CD14-positive monocyte (primary cell): Measurements from ENCODE around the gene AKAP6. TPM values are rescaled to one million over a fixed set of nuclear protein-coding genes. Genes with fewer than 3 reads are reported as not detected.

Experiments used
- DNase-seq, 3 donors: peaks; one replicate each; pipeline ENCODE4 v3.0.0-alpha.2; 2011 to 2022
- H2AFZ ChIP-seq: 2 replicates; pipeline ENCODE4 v1.6.0; 2012; ENCODE audit warnings: mild to moderate bottlenecking, low read depth, low read length, inconsistent platforms; ENCODE audit not compliant: insufficient read depth, poor library complexity, severe bottlenecking
- H3K27ac ChIP-seq, 2 donors: 1 replicate in 1 of 2; 2 replicates in 1 of 2; pipeline ENCODE4 v1.5.1; 2012 to 2013; ENCODE audit warnings: low read length in 2 of 2, control low read depth in 1 of 2, inconsistent platforms in 1 of 2, low read depth in 1 of 2, mild to moderate bottlenecking in 1 of 2
- H3K27me3 ChIP-seq, 2 donors: one replicate each; pipeline versions ENCODE4 v1.6.0 to v1.6.1; 2011 to 2013; ENCODE audit warnings: low read length in 2 of 2; ENCODE audit not compliant: control insufficient read depth in 2 of 2, insufficient read depth in 2 of 2
- H3K36me3 ChIP-seq, 2 donors: replicated peaks in 1 of 2; 1 replicate in 1 of 2; 2 replicates in 1 of 2; pipeline versions ENCODE4 v1.5.1 to v1.6.1; 2012 to 2013; ENCODE audit warnings: low read length in 2 of 2, control low read depth in 1 of 2, inconsistent platforms in 1 of 2, mild to moderate bottlenecking in 1 of 2; ENCODE audit not compliant: insufficient read depth in 2 of 2, control insufficient read depth in 1 of 2
- H3K4me1 ChIP-seq, 2 donors: 1 replicate in 1 of 2; 2 replicates in 1 of 2; pipeline versions ENCODE4 v1.5.1 to v1.6.1; 2012 to 2013; ENCODE audit warnings: low read length in 2 of 2, control low read depth in 1 of 2, inconsistent platforms in 1 of 2, mild to moderate bottlenecking in 1 of 2, moderate library complexity in 1 of 2; ENCODE audit not compliant: insufficient read depth in 2 of 2, control insufficient read depth in 1 of 2
- H3K4me2 ChIP-seq: replicated peaks from 2 replicates; pipeline ENCODE3; 2012; ENCODE audit warnings: low read length, moderate library complexity, mild to moderate bottlenecking; ENCODE audit not compliant: poor library complexity, severe bottlenecking; ENCODE audit errors: extremely low read depth
- H3K4me3 ChIP-seq, 3 experiments: fragments of 200-600 bp in 1 of 3; sonication (generic) in 1 of 3; replicated peaks in 1 of 3; 1 replicate in 2 of 3; 2 replicates in 1 of 3; pipeline ENCODE4 v1.5.1; 2011 to 2013; ENCODE audit warnings: low read length in 3 of 3, mild to moderate bottlenecking in 3 of 3, control low read depth in 2 of 3, low read depth in 2 of 3, inconsistent platforms in 1 of 3, moderate library complexity in 1 of 3
- H3K79me2 ChIP-seq: 2 replicates; pipeline ENCODE4 v1.6.0; 2012; ENCODE audit warnings: mild to moderate bottlenecking, control low read depth, inconsistent platforms, low read length, moderate library complexity; ENCODE audit not compliant: insufficient read depth
- H3K9ac ChIP-seq: 2 replicates; pipeline ENCODE4 v1.6.0; 2017; ENCODE audit warnings: low read length, mild to moderate bottlenecking; ENCODE audit not compliant: insufficient read depth, poor library complexity, severe bottlenecking
- H3K9me3 ChIP-seq, 2 donors: replicated peaks in 1 of 2; 1 replicate in 1 of 2; 2 replicates in 1 of 2; pipeline versions ENCODE4 v1.5.1 to v1.6.1; 2012 to 2013; ENCODE audit warnings: low read length in 2 of 2, control low read depth in 1 of 2; ENCODE audit not compliant: control insufficient read depth in 1 of 2, insufficient read depth in 1 of 2
- H4K20me1 ChIP-seq: 2 replicates; pipeline ENCODE4 v1.6.0; 2012; ENCODE audit warnings: mild to moderate bottlenecking, low read length, control low read depth, moderate library complexity; ENCODE audit not compliant: insufficient read depth
- H3K27ac Mint-ChIP-seq, 7 donors: one replicate each; pipeline ENCODE4 v1.8.0; 2020; ENCODE audit warnings: mild to moderate bottlenecking in 7 of 7, mixed read lengths in 7 of 7, moderate library complexity in 6 of 7, inconsistent platforms in 2 of 7
- H3K27me3 Mint-ChIP-seq, 3 donors: one replicate each; pipeline ENCODE4 v1.8.0; 2021 to 2022; ENCODE audit warnings: low read depth in 3 of 3, mild to moderate bottlenecking in 3 of 3, mixed read lengths in 3 of 3, moderate library complexity in 3 of 3, inconsistent platforms in 1 of 3
- H3K36me3 Mint-ChIP-seq, 2 donors: one replicate each; pipeline ENCODE4 v1.8.0; 2020; ENCODE audit warnings: mixed read lengths in 2 of 2, inconsistent platforms in 1 of 2, mild to moderate bottlenecking in 1 of 2
- H3K4me1 Mint-ChIP-seq: one replicate; pipeline ENCODE4 v1.8.0; 2020; ENCODE audit warnings: mild to moderate bottlenecking, mixed read lengths
- H3K4me3 Mint-ChIP-seq, 2 donors: one replicate each; pipeline ENCODE4 v1.8.0; 2020; ENCODE audit warnings: mild to moderate bottlenecking in 2 of 2, mixed read lengths in 2 of 2, moderate library complexity in 1 of 2
- H3K9me3 Mint-ChIP-seq, 7 donors: one replicate each; pipeline ENCODE4 v1.8.0; 2020 to 2022; ENCODE audit warnings: mixed read lengths in 7 of 7, mild to moderate bottlenecking in 6 of 7, moderate library complexity in 6 of 7, inconsistent platforms in 2 of 7
- WGBS: methylation state at CpG from one replicate; pipeline ENCODE4 v1.1.5; 2013; ENCODE audit warnings: missing lambda C conversion rate; ENCODE audit not compliant: insufficient coverage; 5-methylcytosine and 5-hydroxymethylcytosine counted together
- intact Hi-C, 2 donors: fragments of 100-400 bp; cut with micrococcal nuclease; formaldehyde crosslinking; loops; one replicate each; pipeline versions ENCODE4 v1.15.0 to v1.15.1; 2023
- polyA plus RNA-seq, 3 donors: library from polyadenylated mRNA; depleted of rRNA in 1 of 3; unstranded in 2 of 3; stranded (reverse) in 1 of 3; fragments of 300-500 nt in 2 of 3; fragments of >200 nt in 1 of 3; fragmentation: Illumina TruSeq in 2 of 3; gene quantifications; 1 replicate in 2 of 3; 2 replicates in 1 of 3; pipeline ENCODE4 v1.2.3, GENCODE V29; 2012 to 2021
- TF ChIP-seq, protein P1 (sequence below): fragments of 200-600 bp; IDR thresholded peaks from one replicate; pipeline ENCODE4 v1.8.0; 2022; ENCODE audit warnings: antibody characterized with exemption, mild to moderate bottlenecking

AKAP6 gene
- polyA plus RNA-seq, 3 donors, result not detected

GRCh38 chr14:32403021-32403420 is 73.9 kb downstream of the AKAP6 start:
- no peaks in the 10 kb centered on the region for H3K4me1 ChIP-seq
- Mint-ChIP-seq H3K9me3 (peaks cover 0 to 4% (median 0%) of the 10 kb centered on the region in 7 donors), H3K36me3 (no peaks in the 10 kb centered on the region), H3K27ac (no peak overlapping the region), H3K4me3 (no peak overlapping the region), H3K4me1 (no peaks in the 10 kb centered on the region), H3K27me3 (no peaks in the 10 kb centered on the region)
- WGBS, result no CpG with 5 or more reads among the region's 3 CpGs
- intact Hi-C loops, result no loop called here
- H3K9ac ChIP-seq, result no peak overlapping the region
- H3K27ac ChIP-seq, result no peak overlapping the region
- H3K4me3 ChIP-seq, result no peak overlapping the region
- no peak overlapping the region for H2AFZ ChIP-seq
- H3K4me2 ChIP-seq, result no peak overlapping the region
- no peak for DNase-seq
- H3K36me3 ChIP-seq, result no peaks in the 10 kb centered on the region
- H3K27me3 ChIP-seq, result no peaks in the 10 kb centered on the region
- no peaks in the 10 kb centered on the region for H4K20me1 ChIP-seq
- TF ChIP-seq, protein P1, sequence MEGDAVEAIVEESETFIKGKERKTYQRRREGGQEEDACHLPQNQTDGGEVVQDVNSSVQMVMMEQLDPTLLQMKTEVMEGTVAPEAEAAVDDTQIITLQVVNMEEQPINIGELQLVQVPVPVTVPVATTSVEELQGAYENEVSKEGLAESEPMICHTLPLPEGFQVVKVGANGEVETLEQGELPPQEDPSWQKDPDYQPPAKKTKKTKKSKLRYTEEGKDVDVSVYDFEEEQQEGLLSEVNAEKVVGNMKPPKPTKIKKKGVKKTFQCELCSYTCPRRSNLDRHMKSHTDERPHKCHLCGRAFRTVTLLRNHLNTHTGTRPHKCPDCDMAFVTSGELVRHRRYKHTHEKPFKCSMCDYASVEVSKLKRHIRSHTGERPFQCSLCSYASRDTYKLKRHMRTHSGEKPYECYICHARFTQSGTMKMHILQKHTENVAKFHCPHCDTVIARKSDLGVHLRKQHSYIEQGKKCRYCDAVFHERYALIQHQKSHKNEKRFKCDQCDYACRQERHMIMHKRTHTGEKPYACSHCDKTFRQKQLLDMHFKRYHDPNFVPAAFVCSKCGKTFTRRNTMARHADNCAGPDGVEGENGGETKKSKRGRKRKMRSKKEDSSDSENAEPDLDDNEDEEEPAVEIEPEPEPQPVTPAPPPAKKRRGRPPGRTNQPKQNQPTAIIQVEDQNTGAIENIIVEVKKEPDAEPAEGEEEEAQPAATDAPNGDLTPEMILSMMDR, result no peak
- H3K79me2 ChIP-seq, result no peaks in the 10 kb centered on the region
- H3K9me3 ChIP-seq, result no peaks in the 10 kb centered on the region

GRCh38 chr14:32403688-32404087 is 74.6 kb downstream of the AKAP6 start:
- no peak overlapping the region for H3K4me3 ChIP-seq
- H3K27ac Mint-ChIP-seq, result no peak overlapping the region
- no peak overlapping the region for H2AFZ ChIP-seq
- DNase-seq, result no peak
- no peaks in the 10 kb centered on the region for H3K79me2 ChIP-seq
- intact Hi-C loops, result no loop called here
- H3K4me2 ChIP-seq, result no peak overlapping the region
- H3K9ac ChIP-seq, result no peak overlapping the region
- H3K9me3 ChIP-seq, result no peaks in the 10 kb centered on the region
- no peaks in the 10 kb centered on the region for H3K27me3 Mint-ChIP-seq
- WGBS, result no CpG with 5 or more reads among the region's 2 CpGs
- H4K20me1 ChIP-seq, result no peaks in the 10 kb centered on the region
- TF ChIP-seq, protein P1, result no peak
- no peak overlapping the region for H3K4me3 Mint-ChIP-seq
- H3K36me3 ChIP-seq, result no peaks in the 10 kb centered on the region
- no peaks in the 10 kb centered on the region for H3K4me1 Mint-ChIP-seq
- H3K27me3 ChIP-seq, result no peaks in the 10 kb centered on the region
- no peak overlapping the region for H3K27ac ChIP-seq
- H3K9me3 Mint-ChIP-seq, result peaks cover 0 to 4% (median 0%) of the 10 kb centered on the region in 7 donors
- no peaks in the 10 kb centered on the region for H3K36me3 Mint-ChIP-seq
- no peaks in the 10 kb centered on the region for H3K4me1 ChIP-seq
